ENCODE data around the gene RCL1. TPM values are rescaled to one million over a fixed set of nuclear protein-coding genes. Genes with fewer than 3 reads are reported as not detected.

Gene RCL1
- polyA plus RNA-seq, 10 donors: 9.9 to 15.8 (median 13.2) TPM

DNA sequence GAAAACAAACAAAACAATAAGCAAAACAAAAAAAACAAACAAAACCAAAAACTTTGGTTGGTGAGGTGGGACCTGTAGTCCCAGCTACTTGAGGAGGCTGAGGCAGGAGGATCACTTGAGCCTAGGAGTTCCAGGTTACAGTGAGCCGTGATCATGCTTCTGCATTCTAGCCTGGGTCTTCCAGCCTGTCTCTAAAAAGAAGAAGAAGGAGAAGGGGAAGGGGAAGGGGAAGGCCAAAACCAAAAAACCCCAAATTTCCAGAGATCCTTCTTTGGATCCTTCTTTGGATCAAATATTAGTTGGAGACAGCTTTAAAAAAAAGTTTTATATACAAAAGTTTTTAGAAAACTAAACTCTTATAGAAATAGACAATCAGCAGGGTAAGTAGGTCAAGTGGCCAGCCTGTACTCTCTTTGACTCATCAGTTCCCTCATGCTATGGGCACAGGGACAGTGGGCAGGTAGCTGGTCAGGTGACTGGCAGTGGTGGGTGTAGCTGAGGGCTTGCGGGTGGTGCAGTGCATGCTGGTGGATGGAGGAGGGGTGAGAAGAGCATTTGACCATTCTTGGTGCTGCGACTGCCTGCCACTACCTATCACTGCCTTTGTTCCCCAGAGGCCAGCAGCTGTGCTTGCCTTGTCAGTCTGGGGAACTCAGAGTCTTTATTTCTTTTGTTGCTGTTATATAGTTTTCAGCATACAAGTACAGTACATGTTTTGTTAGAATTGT is 12.6 kb downstream of the RCL1 start:
- DNase-seq: no peak

DNA sequence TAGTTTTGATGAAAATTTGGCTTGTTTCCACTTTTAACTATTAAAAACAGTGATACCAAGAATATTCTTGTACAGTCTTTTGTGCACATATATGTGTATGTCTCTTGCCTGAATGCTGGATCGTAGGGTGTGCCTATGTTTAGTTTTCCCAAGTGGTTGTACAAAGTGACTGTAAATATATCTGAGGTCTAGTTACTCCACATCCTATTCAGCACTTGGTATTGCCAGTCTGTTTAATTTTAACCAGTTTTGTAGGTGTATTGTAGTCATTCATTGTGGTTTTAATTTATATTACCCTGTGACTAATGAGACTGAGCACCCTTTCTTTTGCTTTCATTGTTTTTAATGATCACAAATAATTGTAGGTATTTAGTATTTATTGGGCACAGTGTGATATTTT is 17.8 kb downstream of the RCL1 start:
- DNase-seq: no peak

DNA sequence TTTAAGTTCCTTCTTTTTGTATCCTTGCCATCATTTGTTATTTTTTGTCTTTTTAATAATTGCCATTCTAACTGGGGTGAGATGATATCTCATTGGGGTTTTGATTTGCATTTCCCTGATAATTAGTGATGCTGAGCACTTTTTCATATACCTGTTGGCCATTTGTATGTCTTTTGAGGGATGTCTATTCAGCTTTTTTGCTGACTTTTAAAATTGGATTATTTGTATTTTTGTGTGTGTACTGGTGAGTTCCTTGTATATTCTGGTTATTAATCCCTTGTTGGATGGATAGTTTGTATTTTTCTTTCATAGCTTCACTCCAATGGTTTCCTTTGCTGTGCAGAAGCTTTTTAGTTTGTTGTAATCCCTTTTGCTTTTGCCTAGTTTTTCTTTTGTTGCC is 19.1 kb downstream of the RCL1 start:
- DNase-seq: no peak

- DNase-seq: no peak
Observed at GRCh38 chr9:4812858-4813257, 20.1 kb downstream of the RCL1 start.

GRCh38 chr9:4814913-4815312 is 22.2 kb downstream of the RCL1 start:
- DNase-seq: no peak

- DNase-seq: no peak
Observed at GRCh38 chr9:4815381-4815956, 22.7 kb downstream of the RCL1 start.

- no peak for DNase-seq
Observed at GRCh38 chr9:4820168-4820567, 27.4 kb downstream of the RCL1 start.

DNA sequence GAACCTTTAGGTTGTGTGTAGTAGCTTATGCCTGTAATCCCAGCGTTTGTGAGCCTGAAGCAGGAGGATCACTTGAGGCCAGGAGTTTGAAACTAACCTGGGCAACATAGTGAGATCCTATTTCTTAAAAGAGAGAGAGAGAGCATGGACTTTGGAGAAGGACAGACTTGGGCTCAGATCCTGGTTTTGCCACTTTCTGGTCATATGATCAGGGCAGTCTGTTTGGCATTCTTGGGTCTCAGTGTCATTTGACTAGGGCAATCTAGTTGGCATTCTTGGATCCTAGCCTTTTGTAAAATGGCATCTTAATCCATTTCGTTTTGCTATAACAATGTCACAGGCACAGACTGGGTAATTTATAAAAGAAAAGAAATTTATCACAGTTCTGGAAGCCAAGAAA is 28.4 kb downstream of the RCL1 start:
- no peak for DNase-seq

GRCh38 chr9:4822057-4822456 is 29.3 kb downstream of the RCL1 start:
- DNase-seq: no peak

- DNase-seq: no peak
Observed at GRCh38 chr9:4826417-4827166, 33.8 kb downstream of the RCL1 start.

DNA sequence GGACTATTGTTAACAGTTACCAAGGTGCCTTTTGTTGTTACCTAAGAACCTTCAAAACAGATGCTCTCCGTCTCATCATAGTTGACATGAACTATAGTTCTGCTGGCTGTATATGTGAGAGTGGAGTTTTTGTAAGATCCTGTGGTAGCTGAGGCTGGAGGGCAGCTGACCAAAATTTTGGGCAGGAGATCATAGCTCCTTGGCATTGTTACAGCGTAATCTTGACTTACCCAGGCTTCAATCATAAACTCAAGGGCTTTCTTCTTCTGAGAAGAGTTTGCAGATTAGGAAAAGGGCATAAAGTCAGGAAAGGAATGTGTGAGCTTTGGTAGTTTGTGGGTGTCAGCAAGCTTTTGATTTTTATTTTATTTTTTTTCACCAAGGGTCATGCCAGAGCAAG is 34.5 kb downstream of the RCL1 start:
- DNase-seq: no peak

GRCh38 chr9:4828761-4829160 is 36.0 kb downstream of the RCL1 start:
- no peak for DNase-seq

DNA sequence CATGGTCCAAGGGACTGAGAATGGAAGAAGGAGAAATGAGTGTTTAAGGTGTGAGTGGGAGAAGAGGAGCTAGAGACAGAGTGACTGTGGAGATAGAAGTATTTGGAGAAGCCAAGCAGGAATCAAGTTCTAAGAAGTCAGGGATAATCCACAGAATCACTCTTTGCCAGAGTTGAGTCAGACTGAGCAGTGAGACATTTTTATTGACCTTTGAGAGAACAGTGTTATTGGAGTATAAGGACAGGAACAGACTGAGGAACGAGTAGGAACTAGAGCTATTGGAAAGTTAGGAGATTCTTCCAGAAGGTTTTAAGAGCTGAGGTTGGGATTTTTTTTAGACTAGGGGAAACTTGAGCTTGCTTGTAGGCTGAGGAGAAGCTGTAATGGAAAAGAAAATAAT is 37.2 kb downstream of the RCL1 start:
- DNase-seq: no peak

DNA sequence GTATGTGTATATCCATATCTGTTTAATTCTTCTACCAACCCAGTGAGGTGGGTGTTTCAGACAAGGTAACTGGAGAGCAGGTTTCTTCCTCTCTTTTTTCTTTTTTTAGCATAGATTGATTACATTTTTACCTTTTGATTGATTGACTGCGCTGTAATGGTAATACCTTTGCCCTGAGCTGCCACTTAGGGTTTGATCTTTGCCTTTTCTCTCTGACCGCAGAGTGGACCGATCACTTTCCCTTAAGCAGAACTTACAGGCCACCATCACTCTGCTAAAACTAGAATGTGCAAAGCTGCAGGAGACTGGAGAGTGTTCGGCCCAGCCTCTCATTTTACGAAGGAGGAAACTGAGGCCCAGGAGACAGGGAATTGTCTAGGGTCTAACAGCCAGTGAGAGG is 38.0 kb downstream of the RCL1 start:
- DNase-seq: no peak

GRCh38 chr9:4831119-4831518 is 38.4 kb downstream of the RCL1 start:
- DNase-seq: no peak

- no peak for DNase-seq
Observed at GRCh38 chr9:4831944-4832343, 39.2 kb downstream of the RCL1 start.

GRCh38 chr9:4832786-4833579 is 40.2 kb downstream of the RCL1 start:
- DNase-seq: peak in 1 of 3 donors; percentile 86

GRCh38 chr9:4833781-4834560 is 41.2 kb downstream of the RCL1 start:
- no peak for DNase-seq

DNA sequence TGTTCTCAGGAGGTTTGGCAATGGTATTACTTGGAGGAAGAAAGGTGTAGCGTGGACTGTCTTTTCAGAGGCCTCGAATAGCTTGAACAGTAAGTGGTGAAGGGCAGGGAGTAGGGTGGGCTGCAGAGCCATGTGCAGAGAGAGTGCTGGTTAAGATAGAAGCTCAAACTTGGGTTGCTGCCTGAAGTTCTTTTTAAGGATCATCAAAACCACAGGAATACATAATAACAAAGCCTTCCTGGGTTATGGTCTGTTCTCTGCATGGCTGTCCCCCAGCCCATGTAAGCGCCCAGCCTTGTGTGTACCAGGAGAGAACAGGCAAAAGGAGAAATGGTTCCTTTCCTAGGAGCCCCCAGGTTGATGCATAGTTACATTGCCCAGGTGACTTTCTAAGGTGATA is 43.9 kb downstream of the RCL1 start:
- DNase-seq: no peak

GRCh38 chr9:4837261-4838188 is 44.8 kb downstream of the RCL1 start:
- DNase-seq: peak in 1 of 3 donors; percentile 88

Data from muscle of back (tissue), 11 donors.